Thyroid gland (tissue), 4 donors: ENCODE measurements around the gene TSPAN8. TPM values are rescaled to one million over a fixed set of nuclear protein-coding genes. Genes with fewer than 3 reads are reported as not detected.

Source experiments
- DNase-seq, 2 donors: peaks; one replicate each; pipeline ENCODE4 v3.0.0-alpha.2; 2019
- H3K27ac ChIP-seq, 3 donors: fragments of 200-600 bp; sonication (generic); 1 replicate in 2 of 3; 2 replicates in 1 of 3; pipeline ENCODE4 v1.5.1; 2016 to 2019; ENCODE audit warnings: mild to moderate bottlenecking in 1 of 3, moderate library complexity in 1 of 3
- H3K27me3 ChIP-seq: fragments of 200-600 bp; sonication (generic); one replicate; pipeline ENCODE4 v1.5.1; 2019
- H3K36me3 ChIP-seq, 2 donors: fragments of 200-600 bp; sonication (generic); one replicate each; pipeline ENCODE4 v1.5.1; 2016 to 2019
- H3K4me1 ChIP-seq, 2 donors: fragments of 200-600 bp; sonication (generic); one replicate each; pipeline ENCODE4 v1.5.1; 2017 to 2019
- H3K4me3 ChIP-seq, 3 donors: fragments of 200-600 bp; sonication (generic); replicated peaks in 1 of 3; 1 replicate in 2 of 3; 2 replicates in 1 of 3; pipeline ENCODE4 v1.5.1; 2016; ENCODE audit warnings: mild to moderate bottlenecking in 1 of 3
- H3K9me3 ChIP-seq: fragments of 200-600 bp; sonication (generic); one replicate; pipeline ENCODE4 v1.5.1; 2017
- POLR2A ChIP-seq, 2 donors: fragments of 450-650 bp; IDR thresholded peaks; one replicate each; pipeline ENCODE4 v1.6.1; 2017; ENCODE audit warnings: antibody characterized with exemption in 2 of 2, mild to moderate bottlenecking in 2 of 2, moderate library complexity in 1 of 2
- WGBS, 2 donors: methylation state at CpG; one replicate each; pipeline ENCODE4 v1.1.5; 2017; 5-methylcytosine and 5-hydroxymethylcytosine counted together
- intact Hi-C: fragments of 100-400 bp; cut with DNase I; formaldehyde crosslinking; loops from one replicate; pipeline ENCODE4 v1.15.1; 2023
- total RNA-seq, 4 donors: library from RNA; depleted of rRNA; stranded (reverse); fragments of >200 nt; gene quantifications; one replicate each; pipeline ENCODE4 v1.2.3, GENCODE V29; 2016
- TF ChIP-seq, protein P1 (sequence below), 6 experiments: fragments of 200-600 bp in 3 of 6; fragments of 450-650 bp in 3 of 6; sonication (generic) in 3 of 6; IDR thresholded peaks; one replicate each; pipeline ENCODE4 v1.5.1; 2016 to 2019; ENCODE audit warnings: antibody characterized with exemption in 6 of 6, mild to moderate bottlenecking in 2 of 6, inconsistent platforms in 1 of 6, moderate library complexity in 1 of 6

The TSPAN8 gene
- total RNA-seq, 4 donors from 2014 or later: 3.7 to 9.6 (median 8.0) TPM

DNA sequence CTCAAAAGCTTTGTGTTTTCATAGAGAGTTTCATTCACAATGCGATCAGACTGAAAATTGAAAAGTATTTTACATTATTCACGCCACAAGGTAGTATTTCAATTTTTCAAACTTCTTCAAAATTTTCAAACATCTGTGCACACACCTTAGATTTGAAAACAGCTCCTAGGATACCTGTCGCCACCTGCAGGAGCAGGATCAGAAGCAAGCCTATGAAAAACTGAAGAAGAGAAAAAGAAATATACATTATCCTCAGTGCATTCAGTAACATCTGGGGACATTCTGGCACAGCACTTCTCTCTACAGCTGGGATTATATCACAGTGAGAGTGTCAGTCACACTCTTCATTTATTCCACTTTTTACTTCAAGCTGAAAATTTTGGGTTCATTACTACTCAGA is 19.8 kb downstream of the TSPAN8 start:
- Histone ChIP-seq H3K27ac (no peak overlapping the region), H3K36me3 (no peaks in the 10 kb centered on the region), H3K27me3 (no peaks in the 10 kb centered on the region), H3K4me1 (peaks cover 8 to 14% of the 10 kb centered on the region in 2 donors), H3K4me3 (no peak overlapping the region), H3K9me3 (no peaks in the 10 kb centered on the region)
- intact Hi-C loops: no loop called here
- no peak for DNase-seq
- no peak for TF ChIP-seq POLR2A (IDR thresholded peaks at IDR 0.05)
- TF ChIP-seq, protein P1, sequence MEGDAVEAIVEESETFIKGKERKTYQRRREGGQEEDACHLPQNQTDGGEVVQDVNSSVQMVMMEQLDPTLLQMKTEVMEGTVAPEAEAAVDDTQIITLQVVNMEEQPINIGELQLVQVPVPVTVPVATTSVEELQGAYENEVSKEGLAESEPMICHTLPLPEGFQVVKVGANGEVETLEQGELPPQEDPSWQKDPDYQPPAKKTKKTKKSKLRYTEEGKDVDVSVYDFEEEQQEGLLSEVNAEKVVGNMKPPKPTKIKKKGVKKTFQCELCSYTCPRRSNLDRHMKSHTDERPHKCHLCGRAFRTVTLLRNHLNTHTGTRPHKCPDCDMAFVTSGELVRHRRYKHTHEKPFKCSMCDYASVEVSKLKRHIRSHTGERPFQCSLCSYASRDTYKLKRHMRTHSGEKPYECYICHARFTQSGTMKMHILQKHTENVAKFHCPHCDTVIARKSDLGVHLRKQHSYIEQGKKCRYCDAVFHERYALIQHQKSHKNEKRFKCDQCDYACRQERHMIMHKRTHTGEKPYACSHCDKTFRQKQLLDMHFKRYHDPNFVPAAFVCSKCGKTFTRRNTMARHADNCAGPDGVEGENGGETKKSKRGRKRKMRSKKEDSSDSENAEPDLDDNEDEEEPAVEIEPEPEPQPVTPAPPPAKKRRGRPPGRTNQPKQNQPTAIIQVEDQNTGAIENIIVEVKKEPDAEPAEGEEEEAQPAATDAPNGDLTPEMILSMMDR (IDR thresholded peaks at IDR 0.05): no peak
- WGBS, 2 donors: 83 to 87% methylated on average over 3 of the region's 3 CpGs

GRCh38 chr12:71135812-71136176 is 22.0 kb downstream of the TSPAN8 start:
- Histone ChIP-seq H3K27ac (no peak overlapping the region), H3K4me3 (no peak overlapping the region), H3K36me3 (no peaks in the 10 kb centered on the region), H3K27me3 (no peaks in the 10 kb centered on the region), H3K4me1 (no peaks in the 10 kb centered on the region), H3K9me3 (no peaks in the 10 kb centered on the region)
- intact Hi-C loops: no loop called here
- no peak for DNase-seq
- WGBS, 2 donors: 52 to 65% methylated on average over 3 of the region's 3 CpGs
- no peak for TF ChIP-seq POLR2A (IDR thresholded peaks at IDR 0.05)
- TF ChIP-seq, protein P1 (IDR thresholded peaks at IDR 0.05): no peak

DNA sequence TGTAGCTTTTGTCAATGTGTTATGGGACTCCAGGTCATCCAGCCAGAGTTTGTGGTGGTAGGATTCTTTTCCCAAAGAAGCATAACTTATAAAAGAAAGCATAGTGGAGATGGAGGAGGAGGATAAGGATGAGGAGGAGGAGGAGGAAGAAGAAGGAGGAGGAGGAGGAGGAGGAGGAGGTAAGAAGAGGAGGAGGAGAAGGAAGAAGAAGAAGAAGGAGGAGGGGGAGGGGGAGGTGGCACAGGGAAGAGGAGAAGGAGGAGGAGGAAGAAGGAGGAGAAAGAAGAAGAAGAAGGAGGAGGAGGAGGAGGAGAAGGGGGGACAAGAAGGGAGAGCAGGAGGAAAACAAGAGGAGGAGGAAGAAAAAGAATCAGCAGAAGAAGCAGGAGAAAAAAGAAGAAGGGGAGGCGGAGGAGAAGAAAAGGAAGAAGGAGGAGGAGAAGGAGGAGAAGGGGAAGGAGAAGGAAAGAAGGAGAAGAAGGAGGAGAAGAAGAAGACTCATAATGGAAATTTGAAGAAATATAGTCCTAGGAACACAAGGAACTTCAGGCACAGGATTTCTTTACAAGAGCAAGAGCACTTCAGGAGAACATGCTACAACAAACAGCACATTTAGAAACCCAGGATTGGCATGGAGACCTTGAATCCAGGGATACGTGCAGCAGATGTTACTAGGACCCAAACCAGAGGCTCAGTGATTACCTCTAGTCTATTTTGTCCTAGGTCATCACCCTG is 22.6 kb downstream of the TSPAN8 start:
- no peaks in the 10 kb centered on the region for H3K27me3 ChIP-seq
- 73 to 76% methylated on average over 2 of the region's 2 CpGs for WGBS, 2 donors
- no peak overlapping the region for H3K4me3 ChIP-seq
- intact Hi-C loops: no loop called here
- no peaks in the 10 kb centered on the region for H3K4me1 ChIP-seq
- H3K9me3 ChIP-seq: no peaks in the 10 kb centered on the region
- TF ChIP-seq, protein P1 (IDR thresholded peaks at IDR 0.05): no peak
- no peak for TF ChIP-seq POLR2A (IDR thresholded peaks at IDR 0.05)
- no peak overlapping the region for H3K27ac ChIP-seq
- no peaks in the 10 kb centered on the region for H3K36me3 ChIP-seq
- no peak for DNase-seq

GRCh38 chr12:71134405-71134804 is 23.4 kb downstream of the TSPAN8 start:
- Histone ChIP-seq H3K36me3 (no peaks in the 10 kb centered on the region), H3K4me1 (no peaks in the 10 kb centered on the region), H3K9me3 (no peaks in the 10 kb centered on the region), H3K27ac (no peak overlapping the region), H3K4me3 (no peak overlapping the region), H3K27me3 (no peaks in the 10 kb centered on the region)
- WGBS, 2 donors: 37 to 41% methylated on average over 2 of the region's 2 CpGs
- no peak for TF ChIP-seq POLR2A (IDR thresholded peaks at IDR 0.05)
- TF ChIP-seq, protein P1 (IDR thresholded peaks at IDR 0.05): no peak
- no peak for DNase-seq
- intact Hi-C loops: no loop called here

DNA sequence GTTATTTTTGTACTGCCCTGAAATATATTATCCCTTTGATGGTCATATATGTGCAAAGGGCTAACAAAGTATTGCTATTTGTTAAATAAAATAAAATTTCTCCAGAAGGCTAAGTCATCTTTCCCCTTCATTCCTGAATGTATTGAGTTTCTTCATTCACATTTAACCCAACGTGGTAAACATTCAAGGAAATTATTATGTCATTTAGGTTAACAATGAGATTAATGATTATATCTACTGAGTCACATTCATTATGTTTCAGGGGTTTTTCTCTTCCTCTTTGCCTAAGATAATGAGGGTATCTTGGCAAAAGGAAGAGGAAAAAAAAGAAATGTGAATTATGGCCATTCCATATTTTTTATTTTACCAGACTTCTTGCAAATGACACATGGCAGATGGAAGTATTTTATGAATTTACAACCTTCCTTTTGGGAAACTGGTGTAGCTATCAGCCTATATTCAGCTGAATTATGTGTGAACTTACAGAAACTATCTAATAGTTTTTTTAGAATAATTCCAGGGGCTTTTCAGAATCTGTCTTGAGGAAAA is 27.2 kb downstream of the TSPAN8 start:
- WGBS, 2 donors: 34 to 46% methylated on average over 1 of the region's 1 CpG
- H3K27ac ChIP-seq: no peak overlapping the region
- no peaks in the 10 kb centered on the region for H3K27me3 ChIP-seq
- H3K4me1 ChIP-seq: peaks cover 5 to 9% of the 10 kb centered on the region in 2 donors
- TF ChIP-seq, protein P1 (IDR thresholded peaks at IDR 0.05): no peak
- TF ChIP-seq POLR2A (IDR thresholded peaks at IDR 0.05): no peak
- intact Hi-C loops: no loop called here
- no peaks in the 10 kb centered on the region for H3K36me3 ChIP-seq
- no peaks in the 10 kb centered on the region for H3K9me3 ChIP-seq
- H3K4me3 ChIP-seq: no peak overlapping the region
- no peak for DNase-seq
